Nephron progenitor cell (in vitro differentiated cells): ENCODE results near the gene TIMP2.
A peak's percentile ranks its signal among the peaks of the same experiment; 100 is the strongest.

ENCODE experiments used
- DNase-seq: peaks from one replicate; pipeline ENCODE4 v3.0.0; 2021
- H3K27ac Mint-ChIP-seq: 2 replicates; pipeline ENCODE4 v1.8.0; 2021; ENCODE audit warnings: mild to moderate bottlenecking, moderate library complexity, mixed read lengths
- H3K27me3 Mint-ChIP-seq: 2 replicates; pipeline ENCODE4 v1.8.0; 2021; ENCODE audit warnings: mild to moderate bottlenecking, low read depth, mixed read lengths; ENCODE audit not compliant: poor library complexity
- H3K36me3 Mint-ChIP-seq: 2 replicates; pipeline ENCODE4 v1.8.0; 2021; ENCODE audit warnings: low read depth, mixed read lengths
- H3K4me1 Mint-ChIP-seq: 2 replicates; pipeline ENCODE4 v1.8.0; 2021; ENCODE audit warnings: mixed read lengths
- H3K4me3 Mint-ChIP-seq: 2 replicates; pipeline ENCODE4 v1.8.0; 2021; ENCODE audit warnings: mild to moderate bottlenecking, moderate library complexity, mixed read lengths
- H3K9me3 Mint-ChIP-seq: 2 replicates; pipeline ENCODE4 v1.8.0; 2021; ENCODE audit warnings: mild to moderate bottlenecking, moderate library complexity, mixed read lengths
- TF ChIP-seq, protein P1 (sequence below): fragments of 200-600 bp; sonication (generic); IDR thresholded peaks from 2 replicates; pipeline ENCODE4 v1.5.0; 2021; ENCODE audit warnings: antibody characterized with exemption

TIMP2 gene

DNA sequence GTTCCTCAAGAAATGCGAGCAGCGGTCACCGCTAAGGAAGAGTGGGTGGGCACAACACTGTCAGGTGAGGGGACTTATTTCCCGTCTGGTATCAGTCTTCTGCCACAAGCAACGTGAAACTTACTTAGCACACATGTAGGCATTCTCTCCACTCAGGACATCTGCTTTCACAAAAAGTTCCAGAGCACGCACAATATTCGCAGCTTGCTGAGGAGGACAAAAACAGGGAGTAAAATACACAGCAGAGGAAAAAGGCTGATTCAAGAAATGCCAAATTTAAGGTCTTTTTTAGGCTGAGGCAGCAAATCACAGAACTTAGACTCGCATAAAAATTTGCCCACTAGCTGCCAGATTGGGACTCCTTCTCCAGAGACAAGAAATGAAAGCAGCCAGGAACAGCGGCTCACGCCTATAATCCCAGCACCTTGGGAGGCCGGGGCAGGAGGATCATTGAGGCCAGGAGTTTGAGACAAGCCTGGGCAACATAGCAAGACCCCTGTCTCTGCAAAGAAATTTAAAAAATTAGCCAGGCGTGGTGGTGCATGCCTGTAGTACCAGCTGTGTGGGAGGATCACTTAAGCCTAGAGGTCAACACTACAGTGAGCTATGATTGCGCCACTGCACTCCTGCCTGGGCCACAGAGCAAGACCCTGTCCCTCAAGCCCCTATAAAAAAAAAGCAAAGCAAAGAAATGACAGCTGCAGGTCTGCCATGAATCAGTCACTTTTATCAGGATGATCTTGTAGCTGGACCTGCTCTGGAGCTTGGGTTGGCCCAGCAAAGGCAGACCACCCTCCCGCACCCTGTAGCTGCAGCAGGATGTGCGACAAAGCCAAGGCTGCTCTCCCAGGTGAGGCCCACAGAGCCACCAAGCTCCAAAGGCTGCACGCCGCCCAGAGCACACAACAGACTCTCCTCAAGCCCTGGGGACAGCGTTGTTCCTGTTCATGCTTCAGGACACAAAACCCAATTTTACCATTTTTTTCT, 105.1 kb downstream of the TIMP2 start:
- H3K27ac Mint-ChIP-seq: no peak overlapping the region
- H3K4me1 Mint-ChIP-seq: peaks cover 17% of the 10 kb centered on the region
- peaks cover 73% of the 10 kb centered on the region for H3K36me3 Mint-ChIP-seq
- no peak for DNase-seq
- TF ChIP-seq, protein P1, sequence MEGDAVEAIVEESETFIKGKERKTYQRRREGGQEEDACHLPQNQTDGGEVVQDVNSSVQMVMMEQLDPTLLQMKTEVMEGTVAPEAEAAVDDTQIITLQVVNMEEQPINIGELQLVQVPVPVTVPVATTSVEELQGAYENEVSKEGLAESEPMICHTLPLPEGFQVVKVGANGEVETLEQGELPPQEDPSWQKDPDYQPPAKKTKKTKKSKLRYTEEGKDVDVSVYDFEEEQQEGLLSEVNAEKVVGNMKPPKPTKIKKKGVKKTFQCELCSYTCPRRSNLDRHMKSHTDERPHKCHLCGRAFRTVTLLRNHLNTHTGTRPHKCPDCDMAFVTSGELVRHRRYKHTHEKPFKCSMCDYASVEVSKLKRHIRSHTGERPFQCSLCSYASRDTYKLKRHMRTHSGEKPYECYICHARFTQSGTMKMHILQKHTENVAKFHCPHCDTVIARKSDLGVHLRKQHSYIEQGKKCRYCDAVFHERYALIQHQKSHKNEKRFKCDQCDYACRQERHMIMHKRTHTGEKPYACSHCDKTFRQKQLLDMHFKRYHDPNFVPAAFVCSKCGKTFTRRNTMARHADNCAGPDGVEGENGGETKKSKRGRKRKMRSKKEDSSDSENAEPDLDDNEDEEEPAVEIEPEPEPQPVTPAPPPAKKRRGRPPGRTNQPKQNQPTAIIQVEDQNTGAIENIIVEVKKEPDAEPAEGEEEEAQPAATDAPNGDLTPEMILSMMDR: no peak
- H3K27me3 Mint-ChIP-seq: no peaks in the 10 kb centered on the region
- no peaks in the 10 kb centered on the region for H3K9me3 Mint-ChIP-seq
- H3K4me3 Mint-ChIP-seq: no peak overlapping the region

- Mint-ChIP-seq H3K4me3 (no peak overlapping the region), H3K4me1 (peaks cover 17% of the 10 kb centered on the region), H3K27me3 (no peaks in the 10 kb centered on the region), H3K36me3 (peaks cover 71% of the 10 kb centered on the region), H3K27ac (no peak overlapping the region), H3K9me3 (no peaks in the 10 kb centered on the region)
- DNase-seq: no peak
- TF ChIP-seq, protein P1: no peak
Measured at GRCh38 chr17:78819402-78819801, 105.8 kb downstream of the TIMP2 start.

- Mint-ChIP-seq H3K27me3 (no peaks in the 10 kb centered on the region), H3K9me3 (no peaks in the 10 kb centered on the region), H3K36me3 (peaks cover 72% of the 10 kb centered on the region), H3K4me3 (no peak overlapping the region), H3K27ac (peak overlapping the region; percentile 17), H3K4me1 (peaks cover 13% of the 10 kb centered on the region)
- no peak for DNase-seq
- TF ChIP-seq, protein P1: no peak
Measured at GRCh38 chr17:78818932-78819331, 106.3 kb downstream of the TIMP2 start.

DNA sequence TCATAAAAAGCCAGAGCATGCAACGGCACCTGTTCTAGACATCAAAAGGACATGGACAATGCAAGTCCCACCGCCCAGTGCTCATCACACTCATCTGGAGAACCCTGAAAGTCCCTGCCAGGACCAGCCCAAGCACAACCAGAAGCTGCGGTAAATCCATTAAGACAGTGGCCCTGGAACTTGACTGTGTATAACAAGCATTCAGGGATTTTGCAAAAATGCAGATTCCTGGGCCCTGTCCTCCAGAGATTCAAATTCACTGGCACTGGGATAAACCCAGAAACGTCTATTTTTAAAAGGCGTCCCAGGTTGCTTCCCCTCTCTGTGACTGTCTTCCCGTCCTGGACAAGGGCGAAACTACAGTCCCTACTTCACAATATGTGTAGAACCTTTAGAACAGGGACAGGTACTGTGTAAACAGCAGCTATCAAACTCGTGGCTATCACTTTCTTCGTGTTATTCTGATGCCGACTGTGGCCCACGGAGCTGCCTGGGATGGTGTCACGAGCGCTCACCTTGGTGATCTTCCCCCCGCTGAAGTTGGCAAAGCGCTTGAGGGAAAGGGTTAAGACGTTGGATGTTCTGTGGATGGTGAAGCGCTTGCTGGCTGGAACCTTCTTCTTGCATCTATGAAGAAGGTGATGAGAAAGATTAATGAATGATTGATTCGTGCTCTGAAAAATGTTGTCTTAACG, 106.9 kb downstream of the TIMP2 start:
- H3K27ac Mint-ChIP-seq: peak overlapping the region; percentile 17
- H3K27me3 Mint-ChIP-seq: no peaks in the 10 kb centered on the region

DNA sequence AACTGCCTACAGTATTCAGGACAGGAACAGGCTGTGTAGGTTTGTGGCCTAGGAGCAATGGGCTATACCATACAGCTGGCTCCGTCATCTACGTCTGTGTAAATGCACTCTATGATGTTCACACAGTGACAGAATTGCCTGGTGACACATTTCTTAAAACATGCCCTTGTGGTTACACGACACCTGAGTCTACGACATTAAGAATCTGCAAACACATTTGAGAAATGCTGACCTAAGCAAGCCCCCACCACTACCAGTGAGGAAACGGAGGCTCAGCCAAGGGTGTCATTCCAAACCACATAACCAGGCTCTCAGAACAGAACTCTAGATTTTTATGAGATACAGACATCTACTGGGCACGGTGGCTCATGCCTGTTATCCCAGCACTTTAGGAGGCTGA, 108.1 kb downstream of the TIMP2 start:
- H3K27me3 Mint-ChIP-seq: no peaks in the 10 kb centered on the region
- no peak for DNase-seq
- TF ChIP-seq, protein P1: no peak
- H3K4me3 Mint-ChIP-seq: no peak overlapping the region
- H3K36me3 Mint-ChIP-seq: peaks cover 69% of the 10 kb centered on the region
- H3K27ac Mint-ChIP-seq: peak overlapping the region; percentile 32
- no peaks in the 10 kb centered on the region for H3K4me1 Mint-ChIP-seq
- H3K9me3 Mint-ChIP-seq: no peaks in the 10 kb centered on the region

More for the DNA sequence above, 106.9 kb downstream of the TIMP2 start:
- DNase-seq: no peak
- H3K9me3 Mint-ChIP-seq: no peaks in the 10 kb centered on the region
- no peak overlapping the region for H3K4me3 Mint-ChIP-seq
- TF ChIP-seq, protein P1: no peak
- peaks cover 70% of the 10 kb centered on the region for H3K36me3 Mint-ChIP-seq
- peaks cover 10% of the 10 kb centered on the region for H3K4me1 Mint-ChIP-seq
